ENCODE measurements around the gene NMNAT2.

- TF ChIP-seq CTCF (IDR thresholded peaks at IDR 0.05) (no peak), POLR2A (IDR thresholded peaks at IDR 0.05) (no peak)
Observed at GRCh38 chr1:183449223-183449770, 31.1 kb upstream of the NMNAT2 start.
